Endothelial cell of umbilical vein (primary cell): Measurements from ENCODE around the gene CCR4. TPM values are rescaled to one million over a fixed set of nuclear protein-coding genes. Genes with fewer than 3 reads are reported as not detected.

Experiments
- BruUV-seq: library from RNA; stranded (reverse); fragments of 400-500 nt; replicated peaks from 2 replicates; lab custom pipeline; 2021; lab: Mats Ljungman, UMichigan
- CTCF ChIA-PET: fragments of 300-600, 350-600 bp; sonication (Branson Sonifier 250); formaldehyde crosslinking; loops from one replicate; lab custom pipeline; 2021; ENCODE audit warnings: antibody characterized with exemption, inconsistent platforms; lab: Charles Lee
- POLR2A ChIA-PET: fragments of 300-600, 350-600 bp; sonication (Branson Sonifier 250); formaldehyde crosslinking; loops from one replicate; lab custom pipeline; 2021; ENCODE audit warnings: antibody characterized with exemption, inconsistent platforms; lab: Charles Lee
- DNase-seq: peaks from one replicate; pipeline ENCODE4 v3.0.0-alpha.2; 2011; ENCODE audit warnings: low read depth, low spot score
- FAIRE-seq: peaks from 2 replicates; lab custom pipeline; 2011; peaks lifted over from hg19 to GRCh38; lab: Jason Lieb, UNC
- H2AFZ ChIP-seq: 2 replicates; pipeline ENCODE4 v1.6.0; 2012; ENCODE audit warnings: low read depth, low read length, control low read depth, inconsistent platforms
- H3K27ac ChIP-seq: 2 replicates; pipeline ENCODE4 v1.5.1; 2011; ENCODE audit warnings: low read depth, mild to moderate bottlenecking, control low read depth, low read length, moderate library complexity; ENCODE audit not compliant: insufficient read depth
- H3K27me3 ChIP-seq, 2 experiments: 2 replicates each; pipeline versions ENCODE4 v1.6.0 to v1.6.1; 2011; ENCODE audit warnings: low read length in 2 of 2, mixed read lengths in 1 of 2; ENCODE audit not compliant: control insufficient read depth in 2 of 2, insufficient read depth in 2 of 2
- H3K36me3 ChIP-seq, 2 experiments: 2 replicates in 1 of 2; 3 replicates in 1 of 2; pipeline ENCODE4 v1.5.1; 2011; ENCODE audit warnings: low read length in 2 of 2, mild to moderate bottlenecking in 1 of 2, moderate library complexity in 1 of 2; ENCODE audit not compliant: control insufficient read depth in 2 of 2, insufficient read depth in 2 of 2; ENCODE audit errors: extremely low read depth in 1 of 2
- H3K4me1 ChIP-seq: 3 replicates; pipeline ENCODE4 v1.5.1; 2011; ENCODE audit warnings: mild to moderate bottlenecking, low read length; ENCODE audit not compliant: control insufficient read depth, insufficient read depth; ENCODE audit errors: extremely low read depth
- H3K4me2 ChIP-seq: 2 replicates; pipeline ENCODE4 v1.6.1; 2011; ENCODE audit warnings: low read length, control low read depth, mixed read lengths; ENCODE audit not compliant: insufficient read depth
- H3K4me3 ChIP-seq, 3 experiments: fragments of 200-600 bp in 1 of 3; sonication (generic), shearing (Covaris generic) in 1 of 3; replicated peaks in 1 of 3; 2 replicates each; pipeline ENCODE4 v1.5.1; 2011 to 2016; ENCODE audit warnings: control low read depth in 3 of 3, low read length in 3 of 3, mild to moderate bottlenecking in 2 of 3, inconsistent platforms in 1 of 3, low read depth in 1 of 3, moderate library complexity in 1 of 3; ENCODE audit not compliant: insufficient read depth in 1 of 3
- H3K79me2 ChIP-seq: 2 replicates; pipeline ENCODE4 v1.6.0; 2012; ENCODE audit warnings: low read length, inconsistent platforms; ENCODE audit not compliant: control insufficient read depth, insufficient read depth
- H3K9ac ChIP-seq: replicated peaks from 2 replicates; pipeline ENCODE3; 2011; ENCODE audit warnings: low read length, control low read depth; ENCODE audit not compliant: insufficient read depth; ENCODE audit errors: extremely low read depth
- H3K9me1 ChIP-seq: replicated peaks from 3 replicates; pipeline ENCODE4 v1.6.0; 2011; ENCODE audit warnings: mild to moderate bottlenecking, low read length; ENCODE audit not compliant: control insufficient read depth, insufficient read depth; ENCODE audit errors: extremely low read depth
- H3K9me3 ChIP-seq: replicated peaks from 2 replicates; pipeline ENCODE4 v1.5.1; 2012; ENCODE audit warnings: low read length, inconsistent platforms; ENCODE audit not compliant: control insufficient read depth, insufficient read depth
- H4K20me1 ChIP-seq: replicated peaks from 2 replicates; pipeline ENCODE3; 2011; ENCODE audit warnings: mild to moderate bottlenecking, low read length; ENCODE audit not compliant: control insufficient read depth, insufficient read depth; ENCODE audit errors: extremely low read depth
- EZH2 ChIP-seq: IDR thresholded peaks from 2 replicates; pipeline ENCODE4 v1.6.1; 2012; ENCODE audit warnings: borderline replicate concordance, low read depth, mild to moderate bottlenecking, moderate library complexity, low read length, inconsistent platforms; ENCODE audit not compliant: severe bottlenecking
- FOS ChIP-seq: IDR thresholded peaks from 2 replicates; pipeline ENCODE4 v1.6.1; 2011; ENCODE audit warnings: mild to moderate bottlenecking, low read length, moderate library complexity, borderline replicate concordance; ENCODE audit not compliant: insufficient read depth
- GATA2 ChIP-seq: IDR thresholded peaks from 2 replicates; pipeline ENCODE4 v1.7.0; 2011; ENCODE audit warnings: low read depth, mild to moderate bottlenecking, moderate library complexity, mixed read lengths, low read length; ENCODE audit not compliant: insufficient read length, insufficient read depth
- JUN ChIP-seq: IDR thresholded peaks from 2 replicates; pipeline ENCODE4 v1.6.1; 2011; ENCODE audit warnings: borderline replicate concordance, low read depth; ENCODE audit not compliant: insufficient read length, insufficient read depth
- MYC ChIP-seq: IDR thresholded peaks from one replicate; pipeline ENCODE4 v1.6.1; 2011; ENCODE audit warnings: mild to moderate bottlenecking, low read depth, low read length
- POLR2A ChIP-seq: IDR thresholded peaks from 2 replicates; pipeline ENCODE4 v1.6.1; 2012; ENCODE audit warnings: low read depth, mild to moderate bottlenecking, control low read depth, low read length
- POLR2AphosphoS5 ChIP-seq: IDR thresholded peaks from 2 replicates; pipeline ENCODE4 v1.6.1; 2012; ENCODE audit warnings: low read depth, mild to moderate bottlenecking, control low read depth, low read length, moderate library complexity; ENCODE audit not compliant: insufficient read depth
- dilution Hi-C: fragments of 300-500 bp; cut with MboI; formaldehyde crosslinking; loops from one replicate; pipeline ENCODE4 v1.15.0; 2019; ENCODE audit warnings: low sequenced_read_pairs; ENCODE audit not compliant: extremely low pct_ligation_motif_present
- intact Hi-C: fragments of 100-400 bp; cut with micrococcal nuclease; formaldehyde crosslinking; loops from one replicate; pipeline ENCODE4 v1.10.0; 2022
- polyA plus RNA-seq, 4 experiments: library from polyadenylated mRNA; depleted of rRNA in 3 of 4; stranded (reverse) in 3 of 4; unstranded in 1 of 4; fragments of >200 nt; gene quantifications; 2 replicates each; pipeline versions ENCODE4 v1.2.1 to v1.2.3, GENCODE V29; 2011 to 2012; ENCODE audit warnings: missing spikeins in 1 of 4
- total RNA-seq: library from RNA; stranded (reverse); gene quantifications from 2 replicates; pipeline ENCODE4 v1.2.3, GENCODE V29; 2021
- TF ChIP-seq, protein P1 (sequence below): IDR thresholded peaks from 2 replicates; pipeline ENCODE4 v1.6.1; 2011; ENCODE audit not compliant: insufficient read depth, insufficient read length
- TF ChIP-seq, protein P2 (sequence below), 2 donors: IDR thresholded peaks; 1 replicate in 1 of 2; 2 replicates in 1 of 2; pipeline ENCODE4 v1.5.1; 2011; ENCODE audit warnings: low read length in 2 of 2, mild to moderate bottlenecking in 2 of 2, moderate library complexity in 2 of 2, control low read depth in 1 of 2, inconsistent platforms in 1 of 2, low read depth in 1 of 2; ENCODE audit not compliant: insufficient read depth in 1 of 2; ENCODE audit errors: extremely low read depth in 1 of 2

The CCR4 gene
- total and polyA plus RNA-seq, 2 donors (not counting 3 experiments of a cell fraction or from before 2014, with no cell fraction given): not detected

DNA sequence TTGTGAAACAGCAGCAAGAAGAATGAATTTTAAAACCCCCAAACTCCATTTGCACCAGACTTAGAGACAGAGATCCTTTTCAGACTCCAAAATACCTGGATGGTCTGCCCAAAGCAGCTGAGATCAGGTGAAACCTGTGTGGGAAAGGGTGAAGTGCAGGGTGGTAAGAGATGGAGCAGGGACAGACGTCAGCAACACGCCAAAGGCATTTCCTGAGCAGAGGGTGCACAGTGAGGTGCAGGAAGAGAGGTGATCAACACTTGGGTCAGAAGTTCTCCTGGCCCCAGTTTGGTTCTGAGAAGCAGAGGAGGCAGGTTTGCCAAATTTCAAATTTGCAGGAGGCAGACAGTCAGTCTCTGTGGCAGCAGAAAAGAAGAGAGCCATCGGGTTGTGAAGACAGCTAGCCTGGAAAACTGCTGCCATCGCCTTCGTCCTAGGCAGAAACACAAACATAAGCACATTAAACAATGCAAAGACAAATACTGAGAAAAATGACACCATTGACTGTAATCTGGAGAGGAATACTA is 9.8 kb downstream of the CCR4 start:
- FAIRE-seq: no peak
- no peaks in the 10 kb centered on the region for H3K79me2 ChIP-seq
- H3K4me1 ChIP-seq: no peaks in the 10 kb centered on the region
- H3K9ac ChIP-seq: no peak overlapping the region
- no peaks in the 10 kb centered on the region for H4K20me1 ChIP-seq
- no TSS peak for BruUV-seq
- CTCF ChIA-PET: interaction anchor here (1.1 to 1.4 kb wide), 2 partner anchors 14 to 15 kb away, joined by 3 to 4 read pairs; no protein-coding TSS in a partner anchor
- H3K9me1 ChIP-seq: no peaks in the 10 kb centered on the region
- intact Hi-C loops (no loop called here), dilution Hi-C loops (no loop called here)
- DNase-seq: no peak
- H3K9me3 ChIP-seq: no peaks in the 10 kb centered on the region
- TF ChIP-seq POLR2A: no peak
- no peak for TF ChIP-seq JUN
- no peak for TF ChIP-seq GATA2
- TF ChIP-seq, protein P1, sequence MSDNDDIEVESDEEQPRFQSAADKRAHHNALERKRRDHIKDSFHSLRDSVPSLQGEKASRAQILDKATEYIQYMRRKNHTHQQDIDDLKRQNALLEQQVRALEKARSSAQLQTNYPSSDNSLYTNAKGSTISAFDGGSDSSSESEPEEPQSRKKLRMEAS: no peak
- TF ChIP-seq, protein P2, sequence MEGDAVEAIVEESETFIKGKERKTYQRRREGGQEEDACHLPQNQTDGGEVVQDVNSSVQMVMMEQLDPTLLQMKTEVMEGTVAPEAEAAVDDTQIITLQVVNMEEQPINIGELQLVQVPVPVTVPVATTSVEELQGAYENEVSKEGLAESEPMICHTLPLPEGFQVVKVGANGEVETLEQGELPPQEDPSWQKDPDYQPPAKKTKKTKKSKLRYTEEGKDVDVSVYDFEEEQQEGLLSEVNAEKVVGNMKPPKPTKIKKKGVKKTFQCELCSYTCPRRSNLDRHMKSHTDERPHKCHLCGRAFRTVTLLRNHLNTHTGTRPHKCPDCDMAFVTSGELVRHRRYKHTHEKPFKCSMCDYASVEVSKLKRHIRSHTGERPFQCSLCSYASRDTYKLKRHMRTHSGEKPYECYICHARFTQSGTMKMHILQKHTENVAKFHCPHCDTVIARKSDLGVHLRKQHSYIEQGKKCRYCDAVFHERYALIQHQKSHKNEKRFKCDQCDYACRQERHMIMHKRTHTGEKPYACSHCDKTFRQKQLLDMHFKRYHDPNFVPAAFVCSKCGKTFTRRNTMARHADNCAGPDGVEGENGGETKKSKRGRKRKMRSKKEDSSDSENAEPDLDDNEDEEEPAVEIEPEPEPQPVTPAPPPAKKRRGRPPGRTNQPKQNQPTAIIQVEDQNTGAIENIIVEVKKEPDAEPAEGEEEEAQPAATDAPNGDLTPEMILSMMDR (IDR thresholded peaks at IDR 0.05; ENCODE audit: extremely low read depth in 1 of 2, insufficient read depth in 1 of 2, low read depth in 1 of 2, low read length in 2 of 2): no peak
- no peaks in the 10 kb centered on the region for H3K36me3 ChIP-seq
- H3K27ac ChIP-seq: no peak overlapping the region
- H3K27me3 ChIP-seq: peaks cover 0 to 5% of the 10 kb centered on the region in 2 experiments
- POLR2A ChIA-PET: no interaction called here
- H2AFZ ChIP-seq: no peak overlapping the region
- no peak overlapping the region for H3K4me3 ChIP-seq
- H3K4me2 ChIP-seq: no peak overlapping the region

DNA sequence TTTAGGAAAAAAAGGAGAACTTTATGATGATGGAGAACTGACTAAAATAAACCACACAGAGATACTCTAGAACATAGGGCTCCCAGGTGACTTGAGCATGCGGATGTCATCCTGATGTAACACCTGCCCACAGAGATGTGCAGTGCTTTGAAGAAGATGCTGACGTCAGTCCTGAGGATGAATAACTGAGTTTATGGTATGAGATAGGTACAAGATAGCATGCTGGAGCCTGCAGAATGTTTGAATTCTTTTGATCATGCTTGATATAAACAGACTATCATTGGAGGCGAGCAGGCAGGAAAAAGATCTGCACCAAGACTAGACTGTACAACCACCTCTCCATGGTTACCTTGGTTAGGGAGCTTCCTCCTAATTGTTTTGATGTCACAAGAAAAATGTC is 12.4 kb downstream of the CCR4 start:
- ChIA-PET CTCF (no interaction called here), POLR2A (no interaction called here)
- Histone ChIP-seq H4K20me1 (no peaks in the 10 kb centered on the region), H3K36me3 (no peaks in the 10 kb centered on the region), H3K4me3 (no peak overlapping the region), H2AFZ (no peak overlapping the region), H3K79me2 (no peaks in the 10 kb centered on the region), H3K4me1 (no peaks in the 10 kb centered on the region), H3K27me3 (peaks cover 0 to 5% of the 10 kb centered on the region in 2 experiments), H3K9me1 (no peaks in the 10 kb centered on the region), H3K4me2 (no peak overlapping the region), H3K27ac (no peak overlapping the region), H3K9me3 (no peaks in the 10 kb centered on the region), H3K9ac (no peak overlapping the region)
- no TSS peak for BruUV-seq
- FAIRE-seq (no peak), DNase-seq (no peak)
- intact Hi-C loops (no loop called here), dilution Hi-C loops (no loop called here)
- TF ChIP-seq, protein P2 (IDR thresholded peaks at IDR 0.05; ENCODE audit: extremely low read depth in 1 of 2, insufficient read depth in 1 of 2, low read depth in 1 of 2, low read length in 2 of 2): no peak
- TF ChIP-seq, protein P1: no peak
- TF ChIP-seq MYC: no peak
- TF ChIP-seq POLR2AphosphoS5: no peak
- TF ChIP-seq FOS: no peak
- TF ChIP-seq GATA2: no peak
- no peak for TF ChIP-seq JUN
- TF ChIP-seq EZH2: no peak
- TF ChIP-seq POLR2A: no peak
